Measurements from ENCODE around the gene UFD1. TPM values are rescaled to one million over a fixed set of nuclear protein-coding genes. Genes with fewer than 3 reads are reported as not detected.
"Not testable (repeated sequence)": the region's sequence is repeated elsewhere in the genome, so short reads cannot be mapped to it uniquely, and the experiment has no call there.

UFD1 gene
- total RNA-seq, 6 donors from 2014 or later, result 21.0 to 52.1 (median 29.1) TPM

DNA sequence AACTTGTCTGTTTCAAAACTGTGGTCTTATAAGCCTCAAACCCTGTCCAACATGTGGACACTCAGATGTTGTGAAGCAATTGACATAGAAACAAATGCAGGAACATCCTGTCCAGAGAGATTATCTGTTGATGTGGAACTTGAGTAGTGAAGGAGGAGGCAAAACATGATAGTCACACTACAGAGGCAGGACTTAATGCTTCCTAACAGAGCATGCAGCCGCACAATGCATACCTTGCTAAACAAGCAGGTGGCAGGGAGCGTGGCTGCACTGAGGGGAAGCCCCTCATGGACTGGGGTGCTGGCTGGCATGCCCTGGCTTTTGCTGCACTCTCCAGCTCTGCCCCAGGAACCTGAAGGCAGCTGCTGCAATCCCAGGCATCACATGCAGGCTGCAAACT lies 36.8 kb downstream of the UFD1 start:
- H3K27me3 ChIP-seq, result no peaks in the 10 kb centered on the region
- no peak overlapping the region for H3K27ac ChIP-seq
- H3K36me3 ChIP-seq, result peaks cover 0 to 38% (median 12%) of the 10 kb centered on the region in 4 donors
- no peak overlapping the region for H3K4me3 ChIP-seq
- peaks cover 12 to 31% (median 16%) of the 10 kb centered on the region in 4 donors for H3K4me1 ChIP-seq
- WGBS, 2 donors, result 90 to 100% methylated on average over 2 of the region's 2 CpGs
- ATAC-seq (ENCODE audit: low FRiP score in 2 of 2) (no peak), DNase-seq (peak in 1 of 2 donors; percentile 2)
- no peak for TF ChIP-seq POLR2AphosphoS5 (IDR thresholded peaks at IDR 0.05)
- TF ChIP-seq EP300 (IDR thresholded peaks at IDR 0.05), result no peak
- TF ChIP-seq POLR2A (IDR thresholded peaks at IDR 0.05), result no peak
- TF ChIP-seq, protein P1, sequence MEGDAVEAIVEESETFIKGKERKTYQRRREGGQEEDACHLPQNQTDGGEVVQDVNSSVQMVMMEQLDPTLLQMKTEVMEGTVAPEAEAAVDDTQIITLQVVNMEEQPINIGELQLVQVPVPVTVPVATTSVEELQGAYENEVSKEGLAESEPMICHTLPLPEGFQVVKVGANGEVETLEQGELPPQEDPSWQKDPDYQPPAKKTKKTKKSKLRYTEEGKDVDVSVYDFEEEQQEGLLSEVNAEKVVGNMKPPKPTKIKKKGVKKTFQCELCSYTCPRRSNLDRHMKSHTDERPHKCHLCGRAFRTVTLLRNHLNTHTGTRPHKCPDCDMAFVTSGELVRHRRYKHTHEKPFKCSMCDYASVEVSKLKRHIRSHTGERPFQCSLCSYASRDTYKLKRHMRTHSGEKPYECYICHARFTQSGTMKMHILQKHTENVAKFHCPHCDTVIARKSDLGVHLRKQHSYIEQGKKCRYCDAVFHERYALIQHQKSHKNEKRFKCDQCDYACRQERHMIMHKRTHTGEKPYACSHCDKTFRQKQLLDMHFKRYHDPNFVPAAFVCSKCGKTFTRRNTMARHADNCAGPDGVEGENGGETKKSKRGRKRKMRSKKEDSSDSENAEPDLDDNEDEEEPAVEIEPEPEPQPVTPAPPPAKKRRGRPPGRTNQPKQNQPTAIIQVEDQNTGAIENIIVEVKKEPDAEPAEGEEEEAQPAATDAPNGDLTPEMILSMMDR (IDR thresholded peaks at IDR 0.05), result no peak
- no peaks in the 10 kb centered on the region for H3K9me3 ChIP-seq

DNA sequence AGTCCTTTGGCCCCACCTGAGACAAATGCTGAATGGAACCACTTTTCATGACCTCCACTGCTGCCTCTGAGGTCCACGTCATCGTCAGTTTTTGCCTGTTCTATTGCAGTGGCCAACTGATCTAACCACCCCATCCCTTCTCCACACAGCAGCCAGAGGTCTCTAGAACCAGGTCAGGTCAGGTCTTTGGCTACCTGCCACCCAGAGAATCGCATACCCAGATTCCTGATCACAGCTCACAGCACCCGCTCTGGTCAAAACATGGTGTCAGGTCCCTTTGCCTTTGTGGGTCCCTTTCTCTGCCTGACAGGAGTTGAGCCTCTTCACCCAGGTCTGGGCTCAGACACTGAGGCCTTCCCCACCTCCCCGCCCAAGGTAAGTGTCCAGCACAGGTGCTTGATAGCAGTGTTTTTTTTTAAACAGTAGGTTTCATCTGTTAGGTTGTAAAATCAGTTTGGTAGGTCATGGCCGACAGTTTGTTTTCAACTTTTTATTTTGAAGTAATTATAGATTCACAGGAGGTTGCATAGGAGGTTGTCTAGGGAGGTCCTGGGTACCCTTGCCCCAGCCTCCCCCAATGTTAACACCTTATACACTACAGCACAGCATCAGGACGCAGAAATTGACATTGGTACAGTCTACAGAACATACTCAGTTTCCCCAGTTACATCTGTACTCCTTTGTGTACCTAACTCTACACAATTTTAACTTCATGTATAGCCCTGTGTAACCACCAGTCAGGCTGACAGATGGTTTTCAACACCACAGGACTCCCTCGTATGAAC lies 38.4 kb downstream of the UFD1 start:
- TF ChIP-seq, protein P1 (IDR thresholded peaks at IDR 0.05), result no peak
- TF ChIP-seq POLR2A (IDR thresholded peaks at IDR 0.05) (no peak), POLR2AphosphoS5 (IDR thresholded peaks at IDR 0.05) (no peak), EP300 (IDR thresholded peaks at IDR 0.05) (no peak)
- no peak for DNase-seq
- Histone ChIP-seq H3K27me3 (no peaks in the 10 kb centered on the region), H3K36me3 (peaks cover 2 to 53% (median 20%) of the 10 kb centered on the region in 4 donors), H3K4me1 (peaks cover 0 to 19% (median 4%) of the 10 kb centered on the region in 4 donors), H3K4me3 (no peak overlapping the region), H3K27ac (no peak overlapping the region), H3K9me3 (no peaks in the 10 kb centered on the region)
- no peak for ATAC-seq (ENCODE audit: low FRiP score in 2 of 2)
- 87 to 95% methylated on average over 7 of the region's 8 CpGs for WGBS, 2 donors

DNA sequence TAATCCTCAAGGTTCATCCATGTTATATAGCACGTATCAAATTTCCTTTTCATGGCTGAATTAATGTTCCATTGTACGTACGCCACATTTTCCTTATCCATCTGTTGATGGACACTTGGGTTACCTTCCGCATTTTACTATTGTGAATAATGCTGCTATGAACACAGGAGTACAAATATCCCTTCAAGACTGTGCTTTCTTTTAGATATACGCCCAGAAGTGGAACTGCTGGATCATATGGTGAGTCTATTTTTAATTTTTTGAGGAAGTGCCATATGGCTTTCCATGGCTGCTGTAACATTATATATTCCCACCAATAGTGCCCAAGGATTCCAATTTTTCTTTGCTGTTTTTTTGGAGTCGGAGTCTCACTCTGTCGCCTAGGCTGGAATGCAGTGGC lies 40.7 kb downstream of the UFD1 start:
- no peak for TF ChIP-seq POLR2AphosphoS5 (IDR thresholded peaks at IDR 0.05)
- TF ChIP-seq, protein P1 (IDR thresholded peaks at IDR 0.05), result no peak
- TF ChIP-seq POLR2A (IDR thresholded peaks at IDR 0.05), result no peak
- no peak for TF ChIP-seq EP300 (IDR thresholded peaks at IDR 0.05)
- Histone ChIP-seq H3K4me3 (no peak overlapping the region), H3K9me3 (no peaks in the 10 kb centered on the region), H3K36me3 (peaks cover 4 to 51% (median 16%) of the 10 kb centered on the region in 4 donors), H3K27me3 (no peaks in the 10 kb centered on the region), H3K27ac (no peak overlapping the region), H3K4me1 (peaks cover 1 to 10% (median 2%) of the 10 kb centered on the region in 4 donors)
- 83 to 93% methylated on average over 7 of the region's 7 CpGs for WGBS, 2 donors
- DNase-seq (no peak), ATAC-seq (ENCODE audit: low FRiP score in 2 of 2) (no peak)

DNA sequence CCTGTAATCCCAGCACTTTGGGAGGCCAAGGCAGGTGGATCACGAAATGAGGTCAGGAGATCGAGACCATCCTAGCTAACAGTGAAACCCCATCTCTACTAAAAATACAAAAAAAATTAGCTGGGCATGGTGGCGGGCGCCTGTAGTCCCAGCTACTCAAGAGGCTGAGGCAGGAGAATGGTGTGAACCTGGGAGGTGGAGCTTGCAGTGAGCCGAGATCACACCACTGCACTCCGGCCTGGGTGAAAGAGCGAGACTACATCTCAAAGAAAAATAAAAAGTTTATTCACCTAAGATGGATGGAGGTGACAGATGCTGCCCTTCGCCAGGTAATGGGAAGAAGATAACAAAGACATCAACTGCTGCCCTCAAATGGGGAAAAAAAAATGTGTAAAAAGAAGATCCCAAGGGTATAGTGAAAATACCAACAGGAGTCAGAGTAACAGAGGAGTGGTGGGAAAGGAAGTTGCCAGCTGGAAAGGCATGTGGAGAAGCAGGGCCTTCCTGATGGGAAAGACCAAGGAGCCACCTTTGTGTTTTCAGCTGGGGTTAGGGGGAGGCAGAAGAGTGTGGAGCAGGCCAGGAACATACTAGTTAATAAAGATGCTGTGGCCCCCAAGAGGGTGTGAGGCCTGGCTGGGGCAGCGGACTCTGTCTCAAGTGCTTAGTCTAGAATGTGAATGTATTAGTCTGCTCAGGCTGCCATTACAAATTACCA lies 42.4 kb downstream of the UFD1 start:
- not testable (repeated sequence) for H3K27me3 ChIP-seq; DNase-seq; H3K27ac ChIP-seq; H3K9me3 ChIP-seq; H3K4me3 ChIP-seq; ATAC-seq (ENCODE audit: low FRiP score in 2 of 2)
- peaks cover 6 to 15% (median 9%) of the 10 kb centered on the region in 4 donors for H3K4me1 ChIP-seq
- peaks cover 4 to 49% (median 16%) of the 10 kb centered on the region in 4 donors for H3K36me3 ChIP-seq
- WGBS, 2 donors, result 93 to 94% methylated on average over 9 of the region's 9 CpGs

DNA sequence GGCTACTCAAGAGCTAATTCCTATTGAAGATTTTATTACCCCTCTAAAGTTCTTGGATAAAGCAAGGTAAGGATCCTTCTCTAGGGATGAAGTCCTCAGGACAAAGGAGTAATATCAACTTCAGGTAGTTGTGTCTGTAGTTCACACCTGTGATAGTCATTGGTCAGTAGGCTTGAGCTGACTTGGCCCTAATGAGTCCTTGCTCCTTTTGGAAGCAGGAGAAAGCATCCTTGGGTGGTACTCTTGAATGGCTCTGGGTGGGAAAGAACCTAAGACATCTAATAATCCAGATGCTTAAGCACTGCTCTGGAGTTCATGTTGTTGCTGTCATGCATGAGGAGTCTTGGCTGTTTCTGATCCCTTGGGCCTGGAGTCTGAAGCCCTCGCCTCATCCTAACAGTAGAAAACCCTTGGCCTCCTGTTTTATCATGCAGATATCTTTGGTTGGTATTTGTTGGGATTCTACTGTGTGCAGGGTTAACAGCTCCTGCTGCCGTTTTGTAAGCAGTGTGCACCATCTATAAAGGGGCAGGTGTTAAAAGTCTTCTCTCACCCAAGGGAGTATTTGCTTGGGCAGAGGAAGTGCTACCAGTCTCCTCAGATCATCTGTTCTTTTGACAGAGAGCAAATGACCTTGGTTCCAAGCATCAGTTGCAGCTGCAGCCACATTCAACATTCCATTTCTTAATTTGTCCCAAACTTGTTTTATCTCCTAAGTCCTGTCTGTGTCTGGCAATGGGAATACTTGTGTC lies 44.0 kb downstream of the UFD1 start:
- 90 to 91% methylated on average over 2 of the region's 2 CpGs for WGBS, 2 donors
- Histone ChIP-seq H3K27me3 (no peaks in the 10 kb centered on the region), H3K36me3 (peaks cover 4 to 38% (median 16%) of the 10 kb centered on the region in 4 donors), H3K27ac (no peak overlapping the region), H3K4me1 (peaks cover 15 to 21% (median 19%) of the 10 kb centered on the region in 4 donors), H3K9me3 (no peaks in the 10 kb centered on the region), H3K4me3 (no peak overlapping the region)
- DNase-seq (no peak), ATAC-seq (ENCODE audit: low FRiP score in 2 of 2) (no peak)
- no peak for TF ChIP-seq EP300 (IDR thresholded peaks at IDR 0.05)
- TF ChIP-seq POLR2A (IDR thresholded peaks at IDR 0.05), result no peak
- TF ChIP-seq, protein P1 (IDR thresholded peaks at IDR 0.05), result no peak
- no peak for TF ChIP-seq POLR2AphosphoS5 (IDR thresholded peaks at IDR 0.05)
